Measurements from ENCODE around the gene TAS1R1. TPM values are rescaled to one million over a fixed set of nuclear protein-coding genes. Genes with fewer than 3 reads are reported as not detected.
"Not testable (repeated sequence)": the region's sequence is repeated elsewhere in the genome, so short reads cannot be mapped to it uniquely, and the experiment has no call there.

Gene TAS1R1
- total RNA-seq, 1 donor from 2014 or later = not detected

GRCh38 chr1:6599141-6599975, 44.3 kb downstream of the TAS1R1 start:
- TF ChIP-seq CTCF (IDR thresholded peaks at IDR 0.05) = no peak
- ATAC-seq (ENCODE audit: low read depth) (no peak), DNase-seq (no peak)
- ChIA-PET POLR2A (interaction anchor here (5.6 to 8.1 kb wide), 3 partner anchors 13 to 45 kb away, joined by 38 to 94 read pairs (median 64); partner anchors contain the start of genes NOL9, PHF13, TAS1R1 and ZBTB48), CTCF (interaction anchor here (1.3 kb wide), 1 partner anchor 18 kb away, joined by 4 read pairs; no protein-coding TSS in a partner anchor)
- peaks cover 42% of the 10 kb centered on the region for H3K4me1 Mint-ChIP-seq
- intact Hi-C loops (cut with micrococcal nuclease) = loop anchor here (2.0 kb wide), 1 partner anchor 13 kb away; the partner anchor contains the start of gene PHF13
- H3K27me3 Mint-ChIP-seq = no peaks in the 10 kb centered on the region
- H3K4me3 Mint-ChIP-seq = peak overlapping the region; percentile 70
- H3K9me3 Mint-ChIP-seq = no peaks in the 10 kb centered on the region
- peaks cover 39% of the 10 kb centered on the region for H3K36me3 Mint-ChIP-seq (ENCODE audit: low read depth)
- peak overlapping the region; percentile 73 for H3K27ac Mint-ChIP-seq

- ChIA-PET POLR2A (interaction anchor here (0.5 to 8.1 kb wide), 6 partner anchors 12 to 573 kb away, joined by 3 to 94 read pairs (median 22); partner anchors contain the start of genes NOL9, PHF13, TAS1R1 and ZBTB48), CTCF (interaction anchor here (1.3 kb wide), 1 partner anchor 19 kb away, joined by 4 read pairs; no protein-coding TSS in a partner anchor)
- H3K27ac Mint-ChIP-seq = peak overlapping the region; percentile 91
- not testable (repeated sequence) for H3K9me3 Mint-ChIP-seq; DNase-seq; H3K27me3 Mint-ChIP-seq; ATAC-seq (ENCODE audit: low read depth)
- intact Hi-C loops (cut with micrococcal nuclease) = loop anchor here (2.0 kb wide), 1 partner anchor 13 kb away; the partner anchor contains the start of gene PHF13
- peak overlapping the region; percentile 91 for H3K4me3 Mint-ChIP-seq
- peaks cover 35% of the 10 kb centered on the region for H3K36me3 Mint-ChIP-seq (ENCODE audit: low read depth)
- H3K4me1 Mint-ChIP-seq = peaks cover 43% of the 10 kb centered on the region
These were observed 44.9 kb downstream of the TAS1R1 start for GRCh38 chr1:6599991-6600390.

GRCh38 chr1:6600410-6601048, 45.4 kb downstream of the TAS1R1 start:
- Mint-ChIP-seq H3K27ac (peak overlapping the region; percentile 91), H3K36me3 (ENCODE audit: low read depth) (peaks cover 29% of the 10 kb centered on the region), H3K27me3 (no peaks in the 10 kb centered on the region), H3K4me3 (peak overlapping the region; percentile 91), H3K4me1 (peaks cover 43% of the 10 kb centered on the region), H3K9me3 (no peaks in the 10 kb centered on the region)
- no peak for DNase-seq
- TF ChIP-seq CTCF (IDR thresholded peaks at IDR 0.05) = no peak
- intact Hi-C loops (cut with micrococcal nuclease) = loop anchor here (1.0 kb wide), 1 partner anchor 101 kb away; the partner anchor contains the start of gene DNAJC11
- ChIA-PET POLR2A (interaction anchor here (0.5 to 8.1 kb wide), 8 partner anchors 11 to 573 kb away, joined by 3 to 94 read pairs (median 6); partner anchors contain the start of genes NOL9, PHF13, TAS1R1 and ZBTB48), CTCF (interaction anchor here (1.3 to 2.9 kb wide), 2 partner anchors 19 to 46 kb away, joined by 4 to 11 read pairs; partner anchors contain the start of genes NOL9 and TAS1R1)
- ATAC-seq (ENCODE audit: low read depth) = peak; percentile 0

- Mint-ChIP-seq H3K4me1 (peaks cover 41% of the 10 kb centered on the region), H3K36me3 (ENCODE audit: low read depth) (peaks cover 22% of the 10 kb centered on the region), H3K4me3 (peak overlapping the region; percentile 91), H3K27ac (peak overlapping the region; percentile 91), H3K9me3 (no peaks in the 10 kb centered on the region), H3K27me3 (no peaks in the 10 kb centered on the region)
- peak; percentile 39 for ATAC-seq (ENCODE audit: low read depth)
- CTCF ChIA-PET = interaction anchor here (1.0 to 2.9 kb wide), 7 partner anchors 20 to 47 kb away, joined by 3 to 11 read pairs (median 4); partner anchors contain the start of genes NOL9, TAS1R1 and THAP3
- POLR2A ChIA-PET = interaction anchor here (0.6 to 8.1 kb wide), 11 partner anchors 11 to 410 kb away, joined by 3 to 94 read pairs (median 4); partner anchors contain the start of genes CAMTA1, NOL9, PHF13 and TAS1R1
- peak; percentile 52 for DNase-seq
- intact Hi-C loops (cut with micrococcal nuclease) = loop anchor here (1.0 kb wide), 1 partner anchor 100 kb away; the partner anchor contains the start of gene DNAJC11
- TF ChIP-seq CTCF (IDR thresholded peaks at IDR 0.05) = no peak
These were observed 46.2 kb downstream of the TAS1R1 start for GRCh38 chr1:6601049-6601922.
